K562 (cell line): ENCODE results near the gene RPS2. TPM values are rescaled to one million over a fixed set of nuclear protein-coding genes. Genes with fewer than 3 reads are reported as not detected.

Source experiments
- ARHGAP35 ChIP-seq: fragments of 450-650 bp; IDR thresholded peaks from 2 replicates; pipeline ENCODE4 v1.6.1; 2018; ENCODE audit not compliant: partially characterized antibody
- CBX5 ChIP-seq: IDR thresholded peaks from 2 replicates; pipeline ENCODE4 v1.6.1; 2014; ENCODE audit warnings: low read depth, borderline replicate concordance
- ESRRB ChIP-seq: fragments of 250-450 bp; sonication (Bioruptor Pico); IDR thresholded peaks from 2 replicates; pipeline ENCODE4 v1.5.0; 2020; ENCODE audit warnings: mild to moderate bottlenecking, moderate library complexity, borderline replicate concordance
- GTF3C2 ChIP-seq: IDR thresholded peaks from 3 replicates; pipeline ENCODE4 v1.6.1; 2011; ENCODE audit warnings: borderline replicate concordance, mild to moderate bottlenecking, moderate library complexity; ENCODE audit not compliant: insufficient read length; ENCODE audit errors: extremely low read depth
- KAT8 ChIP-seq: fragments of 450-650 bp; IDR thresholded peaks from 2 replicates; pipeline ENCODE4 v1.6.1; 2016; ENCODE audit warnings: low read depth, mild to moderate bottlenecking
- KLF6 ChIP-seq: fragments of 250-450 bp; sonication (Bioruptor Pico); IDR thresholded peaks from 2 replicates; pipeline ENCODE4 v1.4.0; 2020; ENCODE audit warnings: mild to moderate bottlenecking, moderate library complexity, borderline replicate concordance
- MAX ChIP-seq: sonication (generic); formaldehyde crosslinking; IDR thresholded peaks from 2 replicates; pipeline ENCODE4 v1.9.0; 2022; ENCODE audit warnings: mild to moderate bottlenecking, missing genetic modification reagents
- MCM3 ChIP-seq: fragments of 450-650 bp; IDR thresholded peaks from 2 replicates; pipeline ENCODE4 v1.6.1; 2016
- MEF2A ChIP-seq: IDR thresholded peaks from 2 replicates; pipeline ENCODE4 v1.6.1; 2011; ENCODE audit warnings: low read depth, mild to moderate bottlenecking, low read length, moderate library complexity; ENCODE audit not compliant: control insufficient read depth
- MXD1 ChIP-seq: fragments of 250-450 bp; sonication (Bioruptor Pico); IDR thresholded peaks from 2 replicates; pipeline ENCODE4 v1.8.0; 2021; ENCODE audit warnings: borderline replicate concordance, mild to moderate bottlenecking, moderate library complexity; ENCODE audit not compliant: poor library complexity, severe bottlenecking
- NFATC3 ChIP-seq: fragments of 450-650 bp; IDR thresholded peaks from 2 replicates; pipeline ENCODE4 v1.6.1; 2017; ENCODE audit warnings: mild to moderate bottlenecking
- NFIC ChIP-seq: fragments of 450-650 bp; IDR thresholded peaks from 2 replicates; pipeline ENCODE4 v1.6.1; 2017; ENCODE audit warnings: mild to moderate bottlenecking, inconsistent platforms
- PKNOX1 ChIP-seq: fragments of 450-650 bp; IDR thresholded peaks from 2 replicates; pipeline ENCODE4 v1.6.1; 2016
- POLR3A ChIP-seq: IDR thresholded peaks from 2 replicates; pipeline ENCODE4 v1.6.1; 2011; ENCODE audit warnings: borderline replicate concordance, mild to moderate bottlenecking, moderate library complexity; ENCODE audit not compliant: insufficient read length, insufficient read depth; ENCODE audit errors: extremely low read depth
- RFX5 ChIP-seq: IDR thresholded peaks from 2 replicates; pipeline ENCODE4 v1.6.1; 2011; ENCODE audit warnings: low read depth, mild to moderate bottlenecking, improper control_type of control experiment, low read length
- SNAPC5 ChIP-seq: fragments of 250-450 bp; sonication (Bioruptor Pico); IDR thresholded peaks from 2 replicates; pipeline ENCODE4 v1.8.0; 2021; ENCODE audit warnings: moderate library complexity, mild to moderate bottlenecking, inconsistent platforms
- SREBF1 ChIP-seq: fragments of 150-350 bp; IDR thresholded peaks from 2 replicates; pipeline ENCODE4 v1.6.1; 2014; ENCODE audit warnings: antibody characterized with exemption, low read depth, low read length, borderline replicate concordance
- SRF ChIP-seq, 2 experiments: fragments of 250-450, 450-650 bp in 1 of 2; sonication (Bioruptor Pico) in 1 of 2; sonication (generic) in 1 of 2; formaldehyde crosslinking; IDR thresholded peaks; 2 replicates each; pipeline versions ENCODE4 v1.5.0 to v1.5.1; 2020 to 2022; ENCODE audit warnings: mild to moderate bottlenecking in 1 of 2, missing genetic modification reagents in 1 of 2
- TARDBP ChIP-seq: fragments of 450-650 bp; IDR thresholded peaks from 2 replicates; pipeline ENCODE4 v1.6.1; 2016
- ZNF75A ChIP-seq: fragments of 450-650 bp; formaldehyde crosslinking; IDR thresholded peaks from 2 replicates; pipeline ENCODE4 v1.4.0; 2020; ENCODE audit warnings: mild to moderate bottlenecking
- polyA plus RNA-seq, 8 experiments: library from polyadenylated mRNA; depleted of rRNA in 4 of 8; stranded (reverse) in 5 of 8; unstranded in 3 of 8; fragments of >200 nt; fragmentation: Nextera tagmentation in 2 of 8; fragmentation: Illumina TruSeq in 1 of 8; extraction: Ambion mirVana in 2 of 8; extraction: Trizol in 1 of 8; gene quantifications; 2 replicates each; pipeline versions ENCODE4 v1.2.1 to v1.2.3, GENCODE V29; 2011 to 2014; ENCODE audit warnings: inconsistent platforms in 1 of 8, missing spikeins in 1 of 8
- total RNA-seq, 7 experiments: library from RNA; depleted of rRNA in 6 of 7; stranded (reverse); fragments of >200 nt in 6 of 7; fragmentation: Illumina TruSeq in 2 of 7; extraction: Trizol in 2 of 7; gene quantifications; 2 replicates each; pipeline versions ENCODE4 v1.2.1 to v1.2.3, GENCODE V29; 2011 to 2021; ENCODE audit warnings: low replicate concordance in 1 of 7
- TF ChIP-seq, protein P1 (sequence below), 2 experiments: fragments of 450-650 bp; IDR thresholded peaks; 2 replicates each; pipeline ENCODE4 v1.6.1; 2016

The RPS2 gene
- total and polyA plus RNA-seq, 9 of the 15 experiments (the other 6 are each of a cell fraction or from before 2014, with no cell fraction given) = 834 to 4,794 (median 3,793) TPM

DNA sequence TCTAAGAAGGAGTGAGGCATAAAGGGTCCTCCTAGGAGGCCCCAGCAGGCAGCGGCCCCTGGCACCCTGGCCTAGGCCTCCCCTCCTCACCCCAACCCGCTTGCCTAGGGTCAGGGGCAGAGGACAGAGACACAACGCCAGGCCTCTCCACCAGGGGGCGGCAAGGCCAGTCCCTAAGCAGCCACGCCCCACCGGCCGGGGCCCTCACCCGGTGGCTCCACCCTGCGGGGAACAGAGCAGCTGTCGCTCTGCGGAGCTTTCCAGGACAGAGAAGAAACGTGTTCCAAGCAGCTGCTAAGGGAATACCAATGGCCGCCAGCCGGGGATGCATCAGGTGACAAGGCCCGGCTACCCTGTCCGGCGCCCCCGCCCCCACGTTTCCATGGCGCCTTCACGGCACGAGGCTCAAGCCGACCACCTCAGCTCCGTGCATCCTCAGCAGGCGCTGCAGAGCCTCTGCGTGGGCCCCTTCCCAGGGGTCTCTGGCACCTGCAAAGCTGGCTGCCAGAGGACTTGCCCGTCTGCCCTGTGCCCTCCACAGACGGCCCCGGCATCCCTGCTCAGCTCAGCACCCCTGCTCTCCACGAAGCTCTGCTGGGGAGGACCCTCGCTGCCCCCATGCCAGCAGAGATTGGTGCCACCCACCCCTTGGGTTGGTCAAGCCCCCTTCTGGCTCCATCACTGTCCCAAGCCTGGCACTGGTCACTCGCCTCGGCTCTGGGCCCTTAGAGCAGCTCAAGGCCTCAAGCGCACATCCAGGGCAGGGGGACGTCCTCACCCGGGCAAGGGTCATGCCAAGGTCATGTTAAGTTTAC is 39.4 kb upstream of the RPS2 start (continued):
- no peak for TF ChIP-seq MEF2A
- peak; percentile 85 for TF ChIP-seq MAX (CRISPR knock-in tag)
- TF ChIP-seq GTF3C2 = no peak
- TF ChIP-seq SRF (CRISPR knock-in tag; IDR thresholded peaks at IDR 0.05) = peak in 1 of 2 experiments; percentile 86; a peak in 1 of 4 replicates
- no peak for TF ChIP-seq ARHGAP35
- TF ChIP-seq POLR3A = no peak
- TF ChIP-seq KAT8 = no peak
- 0 out of 2 replicates have a peak, but pooled peaks have one; percentile 8 for TF ChIP-seq NFIC
- no peak for TF ChIP-seq MXD1
- peak; percentile 80 for TF ChIP-seq SREBF1
- TF ChIP-seq, protein P1, sequence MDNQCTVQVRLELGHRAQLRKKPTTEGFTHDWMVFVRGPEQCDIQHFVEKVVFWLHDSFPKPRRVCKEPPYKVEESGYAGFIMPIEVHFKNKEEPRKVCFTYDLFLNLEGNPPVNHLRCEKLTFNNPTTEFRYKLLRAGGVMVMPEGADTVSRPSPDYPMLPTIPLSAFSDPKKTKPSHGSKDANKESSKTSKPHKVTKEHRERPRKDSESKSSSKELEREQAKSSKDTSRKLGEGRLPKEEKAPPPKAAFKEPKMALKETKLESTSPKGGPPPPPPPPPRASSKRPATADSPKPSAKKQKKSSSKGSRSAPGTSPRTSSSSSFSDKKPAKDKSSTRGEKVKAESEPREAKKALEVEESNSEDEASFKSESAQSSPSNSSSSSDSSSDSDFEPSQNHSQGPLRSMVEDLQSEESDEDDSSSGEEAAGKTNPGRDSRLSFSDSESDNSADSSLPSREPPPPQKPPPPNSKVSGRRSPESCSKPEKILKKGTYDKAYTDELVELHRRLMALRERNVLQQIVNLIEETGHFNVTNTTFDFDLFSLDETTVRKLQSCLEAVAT (IDR thresholded peaks at IDR 0.05) = no peak
- no peak for TF ChIP-seq ZNF75A (CRISPR knock-in tag)
- peak; percentile 60; the same call in 1 of the 2 replicates for TF ChIP-seq KLF6 (CRISPR knock-in tag)
- TF ChIP-seq CBX5 = no peak
- no peak for TF ChIP-seq ESRRB (CRISPR knock-in tag)
- TF ChIP-seq RFX5 = no peak
- TF ChIP-seq SNAPC5 (CRISPR knock-in tag) = no peak
- peak; percentile 87 for TF ChIP-seq PKNOX1
- TF ChIP-seq NFATC3 = no peak
- TF ChIP-seq MCM3 = no peak
- TF ChIP-seq TARDBP = no peak
